IPS-18c (cell line): Measurements from ENCODE around the gene ZNF580.

Experiments used
- H3K4me3 ChIP-seq: 2 replicates; pipeline ENCODE4 v1.7.0; 2013; ENCODE audit warnings: low read depth, mild to moderate bottlenecking, low read length, moderate library complexity; ENCODE audit not compliant: insufficient read depth
- H3K9me3 ChIP-seq: one replicate; pipeline ENCODE4 v1.6.1; 2013; ENCODE audit warnings: mild to moderate bottlenecking, low read length, moderate library complexity; ENCODE audit not compliant: control insufficient read depth, insufficient read depth

The ZNF580 gene

GRCh38 chr19:55640043-55640576, 692 bp upstream of the ZNF580 start:
- H3K4me3 ChIP-seq: peak overlapping the region; percentile 64; the same call in 1 of the 2 replicates
- H3K9me3 ChIP-seq: peaks cover 9% of the 10 kb centered on the region

- Histone ChIP-seq H3K4me3 (peak overlapping the region; percentile 64), H3K9me3 (peaks cover 9% of the 10 kb centered on the region)
Observed at GRCh38 chr19:55641426-55642152, 787 bp downstream of the ZNF580 start.

DNA sequence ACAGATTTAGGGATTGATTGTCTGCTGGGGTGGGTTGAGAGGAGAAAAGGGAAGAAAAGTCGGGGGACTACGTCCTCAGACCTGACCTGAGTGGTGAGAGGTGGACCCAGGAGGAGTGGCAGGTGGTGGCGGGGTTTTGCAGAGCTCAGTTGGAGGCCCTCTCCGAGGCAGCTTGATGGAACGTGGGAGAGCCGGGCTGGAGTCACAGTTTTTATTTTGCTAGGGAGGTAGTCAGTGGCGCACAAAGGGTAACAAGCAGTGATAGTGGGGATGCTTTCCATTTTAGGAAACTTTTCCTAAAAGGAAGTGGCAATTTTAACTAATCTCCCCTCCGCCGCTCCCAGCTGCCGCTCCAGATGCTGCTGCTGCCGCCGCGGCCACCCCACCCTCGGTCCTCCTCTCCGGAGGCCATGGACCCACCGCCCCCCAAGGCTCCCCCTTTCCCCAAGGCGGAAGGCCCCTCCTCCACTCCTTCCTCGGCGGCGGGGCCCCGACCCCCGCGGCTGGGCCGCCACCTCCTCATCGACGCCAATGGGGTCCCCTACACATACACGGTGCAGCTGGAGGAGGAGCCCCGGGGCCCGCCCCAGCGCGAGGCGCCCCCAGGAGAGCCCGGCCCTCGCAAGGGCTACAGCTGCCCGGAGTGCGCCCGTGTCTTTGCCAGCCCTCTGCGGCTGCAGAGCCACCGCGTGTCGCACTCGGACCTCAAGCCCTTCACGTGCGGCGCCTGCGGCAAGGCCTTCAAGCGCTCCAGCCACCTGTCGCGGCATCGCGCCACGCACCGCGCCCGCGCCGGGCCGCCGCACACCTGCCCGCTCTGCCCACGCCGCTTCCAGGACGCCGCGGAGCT, 1.6 kb downstream of the ZNF580 start:
- H3K4me3 ChIP-seq: peak overlapping the region; percentile 64
- peaks cover 9% of the 10 kb centered on the region for H3K9me3 ChIP-seq

- peak within 1 kb of the TSS; percentile 64 for H3K4me3 ChIP-seq
- peaks cover 9% of the 10 kb centered on the region for H3K9me3 ChIP-seq
Observed at GRCh38 chr19:55643003-55643886, 2.4 kb downstream of the ZNF580 start, which contains the start of gene ZNF581. TSS of gene ZNF581 (plus strand) at chr19:55643649. CDS start at chr19:55644572, 923 bp downstream.

DNA sequence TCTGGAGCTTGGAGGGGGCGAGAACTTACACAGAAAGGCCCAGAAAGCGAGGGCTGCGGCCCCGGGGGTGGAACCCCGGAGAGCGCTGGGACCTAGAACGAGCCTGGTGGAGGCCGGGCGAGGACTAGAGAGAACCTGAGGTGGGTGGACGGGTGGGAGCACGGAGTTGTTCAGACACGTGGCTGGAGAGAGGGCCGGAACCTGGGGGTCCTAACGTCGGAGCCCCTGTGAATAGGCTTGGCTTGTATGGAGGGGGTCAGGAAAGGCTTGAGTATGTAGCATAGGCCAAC, 3.0 kb downstream of the ZNF580 start:
- H3K4me3 ChIP-seq: peak overlapping the region; percentile 64
- H3K9me3 ChIP-seq: peaks cover 8% of the 10 kb centered on the region

DNA sequence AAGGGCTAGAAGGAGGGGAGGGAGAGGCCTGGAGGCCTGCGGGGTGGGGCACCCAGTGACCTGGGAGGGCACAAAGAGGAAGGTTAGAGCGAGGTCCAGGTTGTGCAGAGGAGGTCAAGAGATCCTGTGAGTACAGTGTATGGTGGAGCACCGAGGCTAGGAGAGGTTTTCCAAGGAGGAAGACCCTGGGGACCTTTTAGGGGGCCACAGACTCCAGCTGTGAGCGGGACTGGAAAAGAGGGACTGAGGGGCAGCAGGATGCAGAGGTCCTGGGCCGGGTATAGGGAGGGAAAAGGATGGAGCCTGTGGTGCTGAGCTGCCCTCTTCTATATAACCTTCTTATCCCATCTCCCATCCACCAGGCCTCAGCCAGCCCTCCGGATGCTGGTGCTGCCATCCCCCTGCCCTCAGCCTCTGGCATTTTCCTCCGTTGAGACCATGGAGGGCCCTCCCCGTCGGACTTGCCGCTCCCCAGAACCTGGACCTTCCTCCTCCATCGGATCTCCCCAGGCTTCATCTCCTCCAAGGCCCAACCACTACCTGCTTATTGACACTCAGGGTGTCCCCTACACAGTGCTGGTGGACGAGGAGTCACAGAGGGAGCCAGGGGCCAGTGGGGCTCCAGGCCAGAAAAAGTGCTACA, 3.5 kb downstream of the ZNF580 start:
- H3K9me3 ChIP-seq: peaks cover 7% of the 10 kb centered on the region
- peak overlapping the region; percentile 64 for H3K4me3 ChIP-seq

DNA sequence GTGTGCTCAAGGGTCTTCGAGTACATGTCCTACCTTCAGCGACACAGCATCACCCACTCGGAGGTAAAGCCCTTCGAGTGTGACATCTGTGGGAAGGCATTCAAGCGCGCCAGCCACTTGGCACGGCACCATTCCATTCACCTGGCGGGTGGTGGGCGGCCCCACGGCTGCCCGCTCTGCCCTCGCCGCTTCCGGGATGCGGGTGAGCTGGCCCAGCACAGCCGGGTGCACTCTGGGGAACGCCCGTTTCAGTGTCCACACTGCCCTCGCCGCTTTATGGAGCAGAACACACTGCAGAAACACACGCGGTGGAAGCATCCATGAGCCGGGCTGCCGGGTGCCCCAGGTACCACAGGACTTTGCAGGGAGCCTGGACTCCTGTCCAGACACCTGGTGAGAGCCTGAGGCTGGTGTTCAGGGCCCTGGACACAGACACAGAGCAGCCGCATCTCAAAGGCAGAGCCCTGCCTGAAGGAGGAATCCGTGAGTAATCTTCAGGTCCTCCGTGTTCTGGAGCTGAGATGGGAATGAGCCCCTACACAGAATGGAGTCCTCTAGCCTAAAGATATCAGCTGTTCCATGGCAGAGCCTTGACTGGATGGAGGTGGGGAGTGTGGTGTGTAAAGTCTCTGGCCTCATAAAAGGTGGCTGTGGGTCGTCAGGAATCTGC, 4.2 kb downstream of the ZNF580 start:
- H3K9me3 ChIP-seq: peaks cover 7% of the 10 kb centered on the region
- H3K4me3 ChIP-seq: peak overlapping the region; percentile 64

DNA sequence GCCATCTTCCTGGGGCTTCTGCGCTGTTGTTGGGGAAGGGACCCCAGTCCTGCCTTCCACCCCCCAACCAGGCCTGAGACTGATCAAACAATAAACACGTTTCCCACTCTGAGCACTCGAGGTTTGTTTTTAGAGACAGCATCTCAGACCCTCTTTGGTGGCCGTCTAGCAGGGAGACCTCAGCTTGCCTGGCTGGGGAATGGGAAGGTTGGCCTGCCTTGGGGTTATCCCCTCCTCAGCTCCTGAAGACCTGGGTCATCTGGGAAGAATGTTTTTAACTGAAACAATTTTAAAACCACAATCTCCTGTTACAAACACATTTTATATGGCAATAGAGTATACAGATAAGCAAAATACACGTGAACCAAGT, 4.7 kb downstream of the ZNF580 start:
- peaks cover 2% of the 10 kb centered on the region for H3K9me3 ChIP-seq
- H3K4me3 ChIP-seq: no peak overlapping the region

DNA sequence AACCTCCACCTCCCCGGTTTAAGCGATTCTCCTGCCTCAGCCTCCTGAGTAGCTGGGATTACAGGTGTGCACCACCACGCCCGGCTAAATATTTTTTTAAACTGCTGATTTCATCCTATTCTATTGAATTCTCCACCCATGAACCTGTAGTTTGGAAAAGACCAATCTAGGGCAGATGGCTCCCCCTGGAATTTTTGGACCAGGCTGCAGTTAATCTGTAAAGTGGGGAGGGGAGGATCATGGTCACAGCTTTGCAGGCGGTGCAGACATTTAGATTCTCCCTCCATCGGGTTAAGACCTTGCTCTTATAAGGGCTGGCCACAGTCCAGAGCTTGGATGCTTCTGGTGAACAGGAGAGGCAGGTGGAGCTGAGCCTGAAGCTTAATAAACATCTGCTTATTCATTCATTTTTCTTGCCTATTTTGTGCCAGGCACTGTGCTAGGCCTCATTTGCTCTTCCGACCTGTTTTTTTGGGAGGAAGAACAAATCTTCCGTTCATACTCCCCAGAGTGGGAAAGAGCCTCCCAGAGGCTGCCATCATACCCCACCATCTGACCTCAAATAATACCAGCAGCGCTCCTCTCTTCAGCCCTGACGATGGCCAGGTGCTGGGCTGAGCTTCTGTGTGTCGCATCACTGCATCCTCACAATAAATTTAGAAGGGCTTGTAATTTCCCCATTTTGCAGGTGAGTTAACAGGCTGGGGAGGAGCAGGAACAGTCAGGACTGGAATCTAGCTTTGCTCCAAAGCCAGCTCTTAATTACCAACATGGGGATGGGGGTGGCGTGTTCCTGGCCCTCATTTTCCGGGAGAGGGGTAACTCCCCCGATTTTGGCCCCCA, 6.3 kb downstream of the ZNF580 start:
- H3K4me3 ChIP-seq: peak overlapping the region; percentile 89
- H3K9me3 ChIP-seq: no peaks in the 10 kb centered on the region

DNA sequence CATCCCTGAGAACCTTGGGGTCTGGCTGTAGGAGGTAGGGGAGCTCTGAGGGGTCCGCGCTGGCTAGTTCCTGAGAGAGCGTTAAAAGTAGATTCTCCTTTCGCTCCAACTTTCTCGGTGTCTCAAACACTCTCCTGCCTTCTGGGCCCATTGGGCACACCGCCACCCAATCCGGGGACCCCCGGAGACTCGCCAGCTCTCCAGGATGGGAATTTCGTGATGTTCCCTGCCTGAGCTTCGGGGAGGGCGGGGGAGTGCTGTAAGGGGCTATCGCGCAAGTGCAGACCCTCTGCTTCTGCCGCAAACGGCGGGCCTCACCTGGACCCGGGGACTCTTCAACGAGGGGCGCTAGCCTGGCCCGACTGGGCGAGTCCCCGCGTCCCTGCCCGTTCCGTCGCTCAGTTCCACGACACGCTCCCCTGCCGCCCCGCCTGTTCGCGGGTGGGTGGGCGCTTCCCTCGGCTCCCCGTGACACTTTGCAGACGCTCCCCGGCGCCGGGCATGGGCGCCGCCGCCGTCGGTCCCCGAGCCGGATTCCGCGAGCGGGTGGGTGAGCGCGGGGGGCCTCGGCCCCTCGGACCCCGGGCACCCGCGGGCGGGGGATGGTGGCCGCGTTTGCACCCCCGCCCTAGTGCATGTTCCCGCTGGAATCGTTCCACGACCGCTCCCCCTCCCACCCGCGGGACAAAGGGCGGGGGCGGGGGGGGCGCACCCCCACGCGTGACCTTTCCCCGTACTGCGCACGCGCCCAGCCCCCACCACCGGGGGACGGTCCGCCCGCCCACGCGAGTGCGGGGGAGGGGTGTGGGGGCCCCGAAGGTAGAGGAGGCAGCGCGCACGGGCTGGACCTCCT, 7.2 kb downstream of the ZNF580 start, which contains the start of gene CCDC106:
CCDC106 (plus strand) TSS at position 481 of the 853 bp plus-strand sequence. CDS start 835 bp downstream, outside the sequence.
- Histone ChIP-seq H3K4me3 (peak within 1 kb of the TSS; percentile 89), H3K9me3 (no peaks in the 10 kb centered on the region)

DNA sequence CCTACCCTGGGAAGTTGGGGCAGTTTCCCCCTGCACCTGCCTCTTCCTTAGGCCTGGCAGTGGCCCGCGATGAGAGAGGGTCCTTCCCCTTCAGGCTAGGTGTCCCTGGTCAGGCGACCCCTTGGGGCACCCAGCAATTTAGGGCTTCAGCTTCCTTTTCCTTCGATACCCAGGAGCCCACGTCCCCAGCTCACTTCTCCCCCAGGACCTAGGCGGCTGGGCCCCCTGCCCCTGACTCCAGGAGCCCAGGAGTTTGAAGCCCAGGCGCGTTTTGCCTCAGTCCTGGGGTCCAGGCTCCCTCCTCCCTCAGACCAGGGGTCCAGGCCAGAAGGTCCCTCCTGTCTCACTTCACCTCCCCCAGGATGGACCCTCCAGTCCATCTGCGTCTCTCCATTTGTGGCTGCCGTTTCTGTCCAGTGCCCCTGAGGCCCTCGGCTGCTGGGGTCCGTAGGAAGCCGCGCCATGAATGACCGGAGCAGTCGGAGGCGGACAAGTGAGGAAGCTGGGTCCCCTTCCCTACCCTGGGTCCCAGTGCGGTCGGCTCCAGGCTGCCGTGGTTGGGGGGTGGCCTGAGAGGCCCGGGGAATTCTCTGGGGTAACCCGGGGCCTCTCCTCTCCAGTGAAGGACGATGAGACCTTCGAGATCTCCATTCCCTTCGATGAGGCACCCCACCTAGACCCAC, 7.9 kb downstream of the ZNF580 start:
- Histone ChIP-seq H3K4me3 (peak overlapping the region; percentile 89), H3K9me3 (no peaks in the 10 kb centered on the region)

DNA sequence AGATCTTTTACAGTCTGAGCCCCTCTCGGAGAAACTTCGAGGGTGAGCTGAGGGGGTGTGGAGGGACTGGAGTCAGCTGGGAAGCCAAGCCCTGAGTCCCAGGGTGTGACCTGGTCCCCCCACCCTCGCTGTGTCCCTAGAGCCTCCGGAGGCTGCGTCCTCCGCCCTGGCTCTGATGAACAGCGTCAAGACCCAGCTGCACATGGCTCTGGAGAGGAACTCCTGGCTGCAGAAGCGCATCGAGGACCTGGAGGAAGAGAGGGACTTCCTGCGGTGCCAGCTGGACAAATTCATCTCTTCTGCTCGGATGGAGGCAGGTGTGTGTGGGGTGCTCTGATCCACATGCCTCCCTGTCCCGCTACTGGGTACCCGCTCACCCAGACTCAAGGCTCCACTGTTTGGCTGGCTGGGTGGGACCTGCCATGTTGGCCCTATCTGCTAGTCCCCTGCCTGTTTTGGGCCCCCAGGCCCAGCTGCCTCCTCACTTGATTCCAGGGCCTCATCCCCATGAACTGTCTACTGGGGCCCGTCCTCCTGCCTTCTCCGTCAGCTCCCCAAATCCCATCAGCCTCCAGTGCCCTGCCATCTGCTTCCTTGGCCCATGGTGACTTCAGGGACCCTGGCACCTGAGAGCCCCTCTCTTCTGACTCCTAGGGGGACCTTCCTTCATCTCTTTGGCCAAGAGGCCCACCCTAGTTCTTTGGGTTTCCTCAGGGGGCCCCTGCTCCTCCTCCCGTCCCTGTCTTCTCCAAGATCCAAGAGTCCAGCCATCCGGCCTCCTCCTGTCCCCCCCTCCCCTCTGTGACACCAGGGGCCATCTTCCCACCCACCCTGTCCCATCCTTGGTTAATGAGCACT, 8.7 kb downstream of the ZNF580 start:
- no peak overlapping the region for H3K4me3 ChIP-seq
- no peaks in the 10 kb centered on the region for H3K9me3 ChIP-seq

- Histone ChIP-seq H3K9me3 (no peaks in the 10 kb centered on the region), H3K4me3 (no peak overlapping the region)
Observed at GRCh38 chr19:55650126-55650557, 9.3 kb downstream of the ZNF580 start.
